Kidney (tissue), 14 donors: ENCODE data around the gene ATF7IP. TPM values are rescaled to one million over a fixed set of nuclear protein-coding genes. Genes with fewer than 3 reads are reported as not detected.

Source experiments
- DNase-seq, 5 donors: peaks; one replicate each; pipeline ENCODE4 v3.0.0-alpha.2; 2013 to 2020
- FAIRE-seq: peaks from 2 replicates; lab custom pipeline; 2012; peaks lifted over from hg19 to GRCh38; lab: Jason Lieb, UNC
- H3K27ac ChIP-seq, 2 donors: one replicate each; pipeline ENCODE4 v1.7.0; 2013; ENCODE audit warnings: low read depth in 2 of 2, low read length in 2 of 2, inconsistent platforms in 1 of 2
- H3K27me3 ChIP-seq: one replicate; pipeline ENCODE4 v1.7.1; 2013; ENCODE audit warnings: low read length, inconsistent platforms; ENCODE audit not compliant: control insufficient read depth, insufficient read depth
- H3K36me3 ChIP-seq, 3 donors: one replicate each; pipeline versions ENCODE4 v1.7.0 to v1.7.1; 2013; ENCODE audit warnings: low read length in 3 of 3, control low read depth in 1 of 3, inconsistent platforms in 1 of 3; ENCODE audit not compliant: insufficient read depth in 3 of 3, control insufficient read depth in 2 of 3
- H3K4me1 ChIP-seq, 3 donors: one replicate each; pipeline versions ENCODE4 v1.7.0 to v1.7.1; 2013; ENCODE audit warnings: low read length in 3 of 3, inconsistent platforms in 1 of 3, low read depth in 1 of 3; ENCODE audit not compliant: control insufficient read depth in 2 of 3, insufficient read depth in 2 of 3
- H3K4me3 ChIP-seq, 3 donors: one replicate each; pipeline versions ENCODE4 v1.7.0 to v1.8.1; 2013; ENCODE audit warnings: low read length in 3 of 3, control low read depth in 1 of 3, inconsistent platforms in 1 of 3
- H3K9ac ChIP-seq, 3 donors: one replicate each; pipeline versions ENCODE4 v1.7.0 to v1.7.1; 2013; ENCODE audit warnings: low read length in 3 of 3, control low read depth in 1 of 3, inconsistent platforms in 1 of 3
- H3K9me3 ChIP-seq, 3 donors: one replicate each; pipeline versions ENCODE4 v1.7.0 to v1.7.1; 2013; ENCODE audit warnings: low read length in 3 of 3, control low read depth in 1 of 3, inconsistent platforms in 1 of 3; ENCODE audit not compliant: control insufficient read depth in 2 of 3, insufficient read depth in 1 of 3
- intact Hi-C: fragments of 100-400 bp; cut with DNase I; formaldehyde crosslinking; loops from one replicate; pipeline ENCODE4 v1.11.1; 2022
- polyA plus RNA-seq: library from polyadenylated mRNA; stranded (reverse); fragments of 350-450 nt; fragmentation: Illumina TruSeq; extraction: RNeasy Lipid Tissue Mini Kit (QIAGEN cat#74804); gene quantifications from one replicate; pipeline ENCODE4 v1.2.3, GENCODE V29; 2014; ENCODE audit warnings: low read depth, low replicate concordance; ENCODE audit not compliant: insufficient read depth
- total RNA-seq: library from RNA; stranded (reverse); fragmentation: NEBNext Ultra II Directional; extraction: Animal tissue kit (Norgen Biotek cat#: 25700); gene quantifications from one replicate; pipeline ENCODE4 v1.2.1, GENCODE V29; 2021
- TF ChIP-seq, protein P1 (sequence below): IDR thresholded peaks from 3 replicates; pipeline ENCODE4 v1.5.1; 2012; ENCODE audit warnings: mild to moderate bottlenecking, moderate library complexity, borderline replicate concordance; ENCODE audit not compliant: insufficient read depth; ENCODE audit errors: extremely low read depth
- donor health status: control.
- donor health status: control.
- donor health status: control.
- donor health status: control.
- donor health status: control.
- donor health status: DM: yes; HTN: yes; CAD: no.
- donor health status: Normal renal cell carcinoma (clear cell type).

The ATF7IP gene
- total and polyA plus RNA-seq, 2 donors from 2014 or later, result 6.3 to 97.1 TPM

DNA sequence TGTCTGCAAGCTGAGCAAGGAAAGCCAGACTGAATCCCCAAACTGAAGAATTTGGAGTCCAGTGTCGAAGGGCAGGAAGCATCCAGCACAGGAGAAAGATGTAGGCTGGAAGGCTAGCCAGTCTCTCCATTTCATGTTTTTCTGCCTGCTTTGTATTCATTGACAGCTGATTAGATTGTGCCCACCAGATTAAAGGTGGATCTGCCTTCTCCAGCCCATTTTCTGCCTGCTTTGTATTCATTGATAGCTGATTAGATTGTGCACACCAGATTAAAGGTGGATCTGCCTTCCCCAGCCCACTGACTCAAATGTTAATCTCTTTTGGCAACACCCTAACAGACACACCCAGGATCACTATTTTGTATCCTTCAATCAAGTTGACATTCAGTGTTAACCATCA is 116.9 kb downstream of the ATF7IP start:
- no peak overlapping the region for H3K9ac ChIP-seq
- intact Hi-C loops, result no loop called here
- no peaks in the 10 kb centered on the region for H3K4me1 ChIP-seq
- FAIRE-seq (no peak), DNase-seq (no peak)
- no peaks in the 10 kb centered on the region for H3K9me3 ChIP-seq
- no peak overlapping the region for H3K27ac ChIP-seq
- H3K27me3 ChIP-seq, result no peaks in the 10 kb centered on the region
- TF ChIP-seq, protein P1, sequence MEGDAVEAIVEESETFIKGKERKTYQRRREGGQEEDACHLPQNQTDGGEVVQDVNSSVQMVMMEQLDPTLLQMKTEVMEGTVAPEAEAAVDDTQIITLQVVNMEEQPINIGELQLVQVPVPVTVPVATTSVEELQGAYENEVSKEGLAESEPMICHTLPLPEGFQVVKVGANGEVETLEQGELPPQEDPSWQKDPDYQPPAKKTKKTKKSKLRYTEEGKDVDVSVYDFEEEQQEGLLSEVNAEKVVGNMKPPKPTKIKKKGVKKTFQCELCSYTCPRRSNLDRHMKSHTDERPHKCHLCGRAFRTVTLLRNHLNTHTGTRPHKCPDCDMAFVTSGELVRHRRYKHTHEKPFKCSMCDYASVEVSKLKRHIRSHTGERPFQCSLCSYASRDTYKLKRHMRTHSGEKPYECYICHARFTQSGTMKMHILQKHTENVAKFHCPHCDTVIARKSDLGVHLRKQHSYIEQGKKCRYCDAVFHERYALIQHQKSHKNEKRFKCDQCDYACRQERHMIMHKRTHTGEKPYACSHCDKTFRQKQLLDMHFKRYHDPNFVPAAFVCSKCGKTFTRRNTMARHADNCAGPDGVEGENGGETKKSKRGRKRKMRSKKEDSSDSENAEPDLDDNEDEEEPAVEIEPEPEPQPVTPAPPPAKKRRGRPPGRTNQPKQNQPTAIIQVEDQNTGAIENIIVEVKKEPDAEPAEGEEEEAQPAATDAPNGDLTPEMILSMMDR, result no peak
- H3K4me3 ChIP-seq, result no peak overlapping the region
- H3K36me3 ChIP-seq, result peaks cover 24 to 68% (median 27%) of the 10 kb centered on the region in 3 donors

DNA sequence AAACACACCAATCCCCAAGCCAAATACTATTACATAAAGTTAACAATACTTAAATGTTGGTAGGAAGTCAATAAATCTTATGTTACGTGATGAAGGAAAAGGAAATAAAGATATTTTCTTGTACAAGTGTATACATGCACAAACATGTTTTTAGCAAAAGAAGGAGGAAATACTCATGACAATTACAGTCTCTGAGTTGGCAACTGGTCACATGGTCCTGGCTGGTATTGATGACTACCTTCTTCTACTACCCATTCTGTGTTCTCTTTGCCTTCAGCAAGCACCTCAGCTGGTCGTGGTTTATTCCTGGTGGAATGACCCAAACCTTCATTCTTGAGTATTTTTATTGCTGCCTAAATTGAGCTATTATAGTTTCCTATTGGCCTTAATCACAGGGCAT is 117.4 kb downstream of the ATF7IP start:
- TF ChIP-seq, protein P1, result no peak
- intact Hi-C loops, result no loop called here
- no peak for FAIRE-seq
- H3K27ac ChIP-seq, result no peak overlapping the region
- peaks cover 28 to 68% (median 30%) of the 10 kb centered on the region in 3 donors for H3K36me3 ChIP-seq
- no peaks in the 10 kb centered on the region for H3K9me3 ChIP-seq
- no peaks in the 10 kb centered on the region for H3K4me1 ChIP-seq
- H3K4me3 ChIP-seq, result no peak overlapping the region
- no peak overlapping the region for H3K9ac ChIP-seq
- H3K27me3 ChIP-seq, result no peaks in the 10 kb centered on the region
- no peak for DNase-seq

DNA sequence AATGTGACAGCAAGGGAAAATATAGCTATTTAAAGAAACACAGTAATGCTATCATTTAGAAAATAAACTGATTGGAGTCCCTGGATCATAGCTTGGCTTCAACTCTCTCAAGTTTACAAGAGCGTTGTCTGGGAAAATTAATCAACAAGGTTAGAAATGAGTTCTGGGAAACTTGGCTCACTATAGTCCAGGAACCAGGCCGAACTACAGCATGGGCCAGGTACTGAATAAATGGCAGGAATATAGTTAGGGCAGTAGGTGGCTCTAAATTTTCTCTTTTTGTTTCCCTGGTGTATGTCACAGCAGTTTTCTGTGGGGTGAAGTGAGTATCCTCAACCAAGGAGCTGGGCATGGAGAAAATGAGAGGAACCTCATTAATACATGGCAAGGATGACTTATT is 129.8 kb downstream of the ATF7IP start:
- Histone ChIP-seq H3K36me3 (peaks cover 15 to 51% (median 36%) of the 10 kb centered on the region in 3 donors), H3K27ac (no peak overlapping the region), H3K9ac (no peak overlapping the region), H3K9me3 (no peaks in the 10 kb centered on the region), H3K4me3 (no peak overlapping the region), H3K27me3 (no peaks in the 10 kb centered on the region), H3K4me1 (no peaks in the 10 kb centered on the region)
- FAIRE-seq (no peak), DNase-seq (no peak)
- TF ChIP-seq, protein P1, result no peak
- intact Hi-C loops, result no loop called here
